Smooth muscle cell of the umbilical artery (primary cell): ENCODE data around the gene ZNF717. TPM values are rescaled to one million over a fixed set of nuclear protein-coding genes. Genes with fewer than 3 reads are reported as not detected.

Experiments
- total RNA-seq: library from RNA; depleted of rRNA; stranded (reverse); fragments of >200 nt; gene quantifications from 2 replicates; pipeline ENCODE4 v1.2.3, GENCODE V29; 2014

ZNF717 gene
- total RNA-seq, result 12.8 and 17.0 TPM in 2 replicates

GRCh38 chr3:75785081-75785755 is at the start of gene ZNF717:
Gene ZNF717, minus strand, starts transcription at chr3:75785549. Its CDS starts 2,187 bp downstream, at chr3:75783362.

Other genes with a start within 250 kb of the ZNF717 start
- not detected in 2 replicates for gene FRG2C, start 121.2 kb downstream of the ZNF717 start, total RNA-seq